GM19438 (cell line): ENCODE data around the gene UTY.

ENCODE experiments used
- ATAC-seq: cut with Tn5 transposase; IDR thresholded peaks from one replicate; pipeline ENCODE4 v1.9.1; 2021; ENCODE audit warnings: low read depth; ENCODE audit not compliant: unreplicated experiment

The UTY gene

GRCh38 chrY:13479828-13480227 is at the start of gene UTY:
UTY (minus strand) TSS chrY:13480033; CDS start chrY:13479665, 368 bp downstream.
- ATAC-seq: no peak

GRCh38 chrY:13520474-13520873 is 40.6 kb upstream of the UTY start:
- ATAC-seq: no peak

GRCh38 chrY:13501215-13501614 is 21.4 kb upstream of the UTY start:
- no peak for ATAC-seq

- no peak for ATAC-seq
These were observed 13.9 kb upstream of the UTY start for GRCh38 chrY:13493737-13494136.

GRCh38 chrY:13492408-13492807 is 12.6 kb upstream of the UTY start:
- no peak for ATAC-seq

- no peak for ATAC-seq
These were observed 8.9 kb upstream of the UTY start for GRCh38 chrY:13488738-13489137.

GRCh38 chrY:13479121-13479711 is 617 bp downstream of the UTY start:
- no peak for ATAC-seq

- ATAC-seq: no peak
These were observed 1.6 kb downstream of the UTY start for GRCh38 chrY:13478126-13478785.

GRCh38 chrY:13474997-13475396 is 4.8 kb downstream of the UTY start:
- ATAC-seq: no peak

- ATAC-seq: no peak
These were observed 28.3 kb downstream of the UTY start for GRCh38 chrY:13451572-13451971.

GRCh38 chrY:13450596-13451130 is 29.2 kb downstream of the UTY start:
- ATAC-seq: no peak

- ATAC-seq: no peak
These were observed 34.3 kb downstream of the UTY start for GRCh38 chrY:13445566-13445965.

GRCh38 chrY:13443146-13443545 is 36.7 kb downstream of the UTY start:
- ATAC-seq: no peak

- no peak for ATAC-seq
These were observed 39.0 kb downstream of the UTY start for GRCh38 chrY:13440811-13441210.

GRCh38 chrY:13435968-13436937 is 43.6 kb downstream of the UTY start:
- no peak for ATAC-seq

GRCh38 chrY:13435206-13435967 is 44.4 kb downstream of the UTY start:
- ATAC-seq: no peak

- no peak for ATAC-seq
These were observed 47.4 kb downstream of the UTY start for GRCh38 chrY:13432293-13433025.

- ATAC-seq: no peak
These were observed 50.3 kb downstream of the UTY start for GRCh38 chrY:13429551-13429950.

- no peak for ATAC-seq
These were observed 56.5 kb downstream of the UTY start for GRCh38 chrY:13423281-13423732.
